Activated CD8-positive, alpha-beta memory T cell treated with anti-CD3 and anti-CD28 coated beads, Interleukin-2, amount 50 U/mL, for 24 hours (primary cell): Measurements from ENCODE around the gene SPATA33.

ENCODE experiments used
- DNase-seq: peaks from one replicate; pipeline ENCODE4 v3.0.0-alpha.2; 2020; ENCODE audit errors: extremely low read depth

Gene SPATA33

GRCh38 chr16:89709716-89710432 is 52.2 kb downstream of the SPATA33 start:
- no peak for DNase-seq

DNA sequence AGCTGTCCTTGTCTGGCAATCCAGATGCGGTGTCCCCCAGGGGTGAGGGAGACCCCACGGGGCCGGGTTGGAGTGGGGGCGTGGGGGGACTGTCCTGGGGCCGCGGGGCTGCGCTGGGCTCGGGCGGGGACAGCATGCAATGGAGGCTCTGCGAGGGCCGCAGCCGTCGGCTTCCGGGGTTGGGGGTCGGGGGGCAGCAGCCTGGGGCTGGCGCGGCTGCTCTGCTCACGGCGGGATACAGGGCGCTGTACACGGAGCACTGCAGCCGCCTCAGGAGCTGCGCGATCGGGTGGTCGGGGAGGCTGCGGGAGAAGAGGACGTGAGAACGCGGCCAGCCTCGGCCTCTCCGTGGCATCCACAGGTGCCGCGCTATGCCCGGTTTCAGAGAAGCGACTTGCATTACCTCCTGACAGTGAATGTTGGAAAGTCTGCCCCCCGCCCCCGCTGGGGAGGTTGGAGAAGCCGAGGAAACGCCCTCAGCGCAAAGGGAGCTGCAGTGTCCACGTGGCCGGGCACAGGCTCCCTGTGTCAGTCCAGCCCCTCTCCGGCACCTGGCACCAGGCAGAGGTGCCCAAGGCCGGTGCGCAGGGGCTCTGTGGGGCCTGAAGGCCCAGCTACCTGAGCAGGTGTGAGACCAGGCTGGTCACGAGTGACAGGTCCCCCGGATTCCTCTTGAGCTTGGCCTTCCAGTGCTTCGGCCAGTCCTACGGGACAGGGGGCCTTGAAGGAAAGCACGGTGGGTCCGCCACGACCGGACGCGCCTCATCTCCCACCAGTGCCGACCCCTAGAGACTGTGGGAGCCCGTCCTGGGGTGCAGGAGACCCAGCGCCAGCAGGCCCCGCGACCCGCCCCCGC is 53.3 kb downstream of the SPATA33 start:
- DNase-seq, result no peak

DNA sequence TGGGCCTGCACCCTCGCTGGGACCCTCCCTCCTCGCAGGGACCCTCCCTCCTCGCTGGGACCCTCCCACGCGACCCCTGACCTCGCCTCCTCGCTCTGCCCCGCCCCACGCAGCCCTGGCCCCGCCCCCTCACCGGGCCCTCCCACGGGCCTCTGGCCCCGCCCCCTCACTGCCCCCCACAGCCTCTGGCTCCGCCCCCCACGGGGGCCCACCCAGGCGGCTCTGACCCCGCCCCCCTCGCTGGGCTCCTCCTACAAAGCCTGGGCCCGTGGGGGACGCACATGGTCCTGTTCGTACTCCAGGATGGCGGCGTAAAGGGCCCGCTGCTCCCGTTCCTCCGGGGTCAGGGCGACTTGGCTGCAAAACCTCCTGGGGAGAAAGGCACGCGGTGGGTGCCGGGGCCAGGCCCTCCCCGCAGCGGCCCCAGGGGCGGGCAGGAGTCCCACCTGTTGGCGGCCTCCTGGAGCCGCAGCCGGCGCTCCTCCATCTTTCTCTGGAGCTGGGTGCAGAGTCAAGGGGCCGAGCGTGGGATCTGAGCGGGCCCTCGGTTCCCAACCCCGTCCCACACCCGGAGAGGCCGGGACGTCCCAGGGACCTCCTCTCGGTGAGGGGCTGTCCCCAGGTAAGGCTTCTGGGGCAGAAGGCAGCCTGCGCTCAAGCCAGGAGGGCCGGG is 54.1 kb downstream of the SPATA33 start:
- no peak for DNase-seq

- no peak for DNase-seq
Observed at GRCh38 chr16:89712274-89712781, 54.7 kb downstream of the SPATA33 start.

GRCh38 chr16:89716493-89716892 is 58.9 kb downstream of the SPATA33 start:
- DNase-seq, result no peak

DNA sequence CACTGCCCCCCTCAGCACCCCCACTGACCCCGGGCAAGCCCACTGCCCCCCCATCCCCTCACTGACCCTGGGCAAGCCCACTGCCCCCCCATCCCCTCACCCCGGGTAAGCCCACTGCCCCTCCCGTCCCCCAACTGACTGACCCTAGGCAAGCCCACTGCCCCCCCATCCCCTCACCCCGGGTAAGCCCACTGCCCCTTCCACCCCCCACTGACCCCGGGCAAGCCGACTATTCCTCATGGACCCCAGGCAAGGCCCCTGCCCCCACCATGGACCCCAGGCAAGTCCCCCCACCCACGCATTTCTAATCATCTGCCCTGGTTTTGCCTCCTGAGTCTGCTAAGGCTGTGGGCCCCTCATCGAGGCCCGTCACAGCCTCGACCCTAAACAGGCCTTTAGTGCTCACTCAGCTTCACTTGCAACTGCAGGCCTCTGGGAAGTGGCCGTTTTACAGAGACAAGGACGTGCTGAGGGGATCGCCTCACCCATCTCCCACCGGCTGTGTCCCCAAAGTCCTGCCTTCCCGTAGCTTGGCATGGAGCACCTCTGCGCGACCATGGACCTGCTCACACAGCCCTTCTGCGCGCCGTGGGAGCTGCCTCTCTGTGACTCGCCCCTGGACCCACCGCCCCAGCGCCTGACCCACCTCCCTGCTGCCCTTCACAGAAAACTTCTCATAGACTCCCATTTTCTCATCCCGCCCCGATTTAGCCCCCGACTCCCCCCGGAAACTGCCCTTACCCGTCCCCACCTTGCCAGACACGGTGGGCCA is 59.5 kb downstream of the SPATA33 start:
- no peak for DNase-seq

GRCh38 chr16:89717688-89718505 is 60.3 kb downstream of the SPATA33 start:
- DNase-seq, result no peak
